K562 (cell line): ENCODE measurements around the gene DNAJC15.

Source experiments
- CTCF ChIP-seq, 3 experiments: IDR thresholded peaks in 2 of 3; conservative IDR thresholded peaks in 1 of 3; 2 replicates each; pipeline ENCODE4 v1.5.1; 2011 to 2012; ENCODE audit warnings: low read length in 3 of 3, mild to moderate bottlenecking in 3 of 3, control low read depth in 2 of 3, improper control_type of control experiment in 1 of 3, inconsistent platforms in 1 of 3, low read depth in 1 of 3, mixed read lengths in 1 of 3, moderate library complexity in 1 of 3; ENCODE audit not compliant: insufficient read depth in 2 of 3
- GATAD2A ChIP-seq: fragments of 450-650 bp; IDR thresholded peaks from 2 replicates; pipeline ENCODE4 v1.6.1; 2017
- PHB ChIP-seq: fragments of 250-450 bp; sonication (Bioruptor Pico); IDR thresholded peaks from 2 replicates; pipeline ENCODE4 v1.5.0; 2021
- SMARCC2 ChIP-seq: fragments of 450-650 bp; IDR thresholded peaks from 2 replicates; pipeline ENCODE4 v1.6.1; 2017; ENCODE audit warnings: antibody characterized with exemption, moderate library complexity, mild to moderate bottlenecking, low read depth
- ZNF589 ChIP-seq: fragments of 200-800 bp; sonication (Bioruptor generic); IDR thresholded peaks from 2 replicates; pipeline ENCODE4 v1.6.1; 2016; ENCODE audit warnings: low read depth, missing genetic modification characterization, missing compliant biosample characterization
- ZNF668 ChIP-seq: fragments of 250-450 bp; sonication (Bioruptor Pico); IDR thresholded peaks from 2 replicates; pipeline ENCODE4 v1.8.0; 2022; ENCODE audit warnings: mild to moderate bottlenecking, inconsistent platforms

GRCh38 chr13:43135516-43135915 is 112.1 kb downstream of the DNAJC15 start:
- no peak for TF ChIP-seq ZNF668 (CRISPR knock-in tag)
- no peak for TF ChIP-seq ZNF589 (CRISPR knock-in tag)
- no peak for TF ChIP-seq CTCF (IDR thresholded peaks at IDR 0.05 in 2 of 3, conservative IDR thresholded peaks at IDR 0.05 in 1 of 3; ENCODE audit: insufficient read depth in 2 of 3, low read depth in 1 of 3, low read length in 3 of 3)
- TF ChIP-seq GATAD2A, result no peak
- no peak for TF ChIP-seq SMARCC2
- no peak for TF ChIP-seq PHB (CRISPR knock-in tag)
